Tibial artery (tissue), 4 donors: ENCODE data around the gene JAM3.

Source experiments
- DNase-seq, 2 donors: peaks; one replicate each; pipeline ENCODE4 v3.0.0-alpha.2; 2019
- H3K27ac ChIP-seq, 2 donors: fragments of 200-600 bp; sonication (generic) in 1 of 2; 1 replicate in 1 of 2; 2 replicates in 1 of 2; pipeline ENCODE4 v1.5.1; 2018 to 2019; ENCODE audit warnings: mild to moderate bottlenecking in 1 of 2
- H3K27me3 ChIP-seq, 2 donors: fragments of 200-600 bp; sonication (generic) in 1 of 2; one replicate each; pipeline versions ENCODE4 v1.5.1 to v1.6.0; 2016 to 2019
- H3K36me3 ChIP-seq, 3 donors: fragments of 200-600 bp; sonication (generic) in 2 of 3; one replicate each; pipeline ENCODE4 v1.5.1; 2016 to 2019; ENCODE audit warnings: mild to moderate bottlenecking in 2 of 3
- H3K4me1 ChIP-seq, 4 donors: fragments of 200-600 bp; sonication (generic) in 2 of 4; 1 replicate in 3 of 4; 2 replicates in 1 of 4; pipeline ENCODE4 v1.5.1; 2016 to 2019
- H3K4me3 ChIP-seq, 2 donors: fragments of 200-600 bp; sonication (generic) in 1 of 2; 1 replicate in 1 of 2; 2 replicates in 1 of 2; pipeline ENCODE4 v1.5.1; 2018 to 2019; ENCODE audit warnings: mild to moderate bottlenecking in 2 of 2
- H3K9me3 ChIP-seq, 3 donors: fragments of 200-600 bp; sonication (generic) in 1 of 3; one replicate each; pipeline ENCODE4 v1.5.1; 2016 to 2019
- CTCF ChIP-seq, 2 experiments: fragments of 200-600 bp in 1 of 2; fragments of 450-650 bp in 1 of 2; IDR thresholded peaks; one replicate each; pipeline ENCODE4 v1.5.1; 2017 to 2019; ENCODE audit warnings: antibody characterized with exemption in 2 of 2, mild to moderate bottlenecking in 1 of 2, moderate library complexity in 1 of 2
- intact Hi-C: fragments of 100-400 bp; cut with DNase I; formaldehyde crosslinking; loops from one replicate; pipeline ENCODE4 v1.15.0; 2023; ENCODE audit warnings: low total_unique reads

Gene JAM3

DNA sequence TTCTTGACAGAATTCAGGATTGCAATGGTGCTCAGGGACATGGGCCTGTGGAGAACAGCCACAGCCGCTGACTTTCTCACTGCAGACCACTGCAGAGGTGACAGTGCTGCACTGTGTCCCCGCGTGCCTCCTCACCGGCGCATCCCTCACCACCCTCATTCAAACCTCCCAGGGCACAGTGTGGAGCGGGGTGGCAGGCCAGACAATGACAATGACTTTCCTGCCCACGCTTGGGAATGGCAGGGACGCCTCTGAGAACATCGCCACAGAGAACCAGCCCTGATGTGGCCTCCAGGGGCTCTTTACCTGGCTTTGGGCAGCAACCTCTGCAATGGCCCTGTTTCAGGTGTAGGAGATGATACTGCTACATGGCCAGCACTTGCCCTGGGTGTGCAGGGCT is 89.2 kb downstream of the JAM3 start:
- no peak for DNase-seq
- H3K9me3 ChIP-seq: no peaks in the 10 kb centered on the region
- no peaks in the 10 kb centered on the region for H3K4me1 ChIP-seq
- no peak overlapping the region for H3K27ac ChIP-seq
- no peaks in the 10 kb centered on the region for H3K27me3 ChIP-seq
- intact Hi-C loops: no loop called here
- TF ChIP-seq CTCF (IDR thresholded peaks at IDR 0.05): no peak
- H3K4me3 ChIP-seq: no peak overlapping the region
- peaks cover 47 to 93% (median 55%) of the 10 kb centered on the region in 3 donors for H3K36me3 ChIP-seq

- H3K9me3 ChIP-seq: no peaks in the 10 kb centered on the region
- peaks cover 42 to 86% (median 46%) of the 10 kb centered on the region in 3 donors for H3K36me3 ChIP-seq
- H3K4me1 ChIP-seq: no peaks in the 10 kb centered on the region
- no peak overlapping the region for H3K27ac ChIP-seq
- DNase-seq: no peak
- H3K4me3 ChIP-seq: no peak overlapping the region
- H3K27me3 ChIP-seq: no peaks in the 10 kb centered on the region
- TF ChIP-seq CTCF (IDR thresholded peaks at IDR 0.05): no peak
- intact Hi-C loops: no loop called here
Observed at GRCh38 chr11:134159652-134160051, 90.8 kb downstream of the JAM3 start.

GRCh38 chr11:134164490-134165370 is 95.9 kb downstream of the JAM3 start:
- no peak overlapping the region for H3K4me3 ChIP-seq
- no peak for DNase-seq
- H3K27ac ChIP-seq: no peak overlapping the region
- no peaks in the 10 kb centered on the region for H3K27me3 ChIP-seq
- H3K9me3 ChIP-seq: no peaks in the 10 kb centered on the region
- intact Hi-C loops: no loop called here
- no peak for TF ChIP-seq CTCF (IDR thresholded peaks at IDR 0.05)
- H3K36me3 ChIP-seq: peaks cover 37 to 70% (median 54%) of the 10 kb centered on the region in 3 donors
- H3K4me1 ChIP-seq: no peaks in the 10 kb centered on the region

DNA sequence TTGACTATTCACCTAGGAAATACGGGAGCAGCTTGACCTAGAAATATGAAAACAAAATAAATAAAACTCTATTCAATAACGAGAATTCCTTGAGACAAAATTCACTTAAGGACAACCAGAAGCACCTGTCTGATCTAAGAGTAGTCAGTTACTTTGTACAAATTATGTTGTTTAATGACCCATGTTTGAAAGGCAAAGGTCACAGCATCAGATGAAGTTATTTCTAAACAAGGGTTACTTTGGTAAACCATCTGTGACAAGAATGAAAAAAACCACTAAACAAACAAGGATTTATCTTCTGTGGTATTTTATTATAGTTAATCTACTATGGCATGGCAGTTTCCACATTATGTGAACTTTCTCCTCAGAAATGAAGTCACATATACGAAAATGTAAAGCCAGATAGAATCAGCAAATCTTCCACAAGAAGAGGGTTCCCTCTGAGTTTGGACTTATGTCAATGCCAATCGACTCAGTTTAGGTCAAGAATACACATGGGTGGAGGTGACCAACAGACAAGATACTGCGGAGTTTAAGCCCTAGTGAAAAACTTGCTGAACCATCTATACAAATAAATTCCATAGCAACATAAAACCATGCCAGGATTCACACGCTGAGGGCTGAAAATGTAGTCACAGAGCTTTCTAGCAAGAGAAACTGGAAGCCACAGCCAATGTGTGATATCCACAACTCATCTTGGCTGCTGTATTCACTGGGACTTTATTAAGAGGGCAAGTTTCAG is 101.5 kb downstream of the JAM3 start:
- intact Hi-C loops: no loop called here
- peaks cover 15 to 59% (median 45%) of the 10 kb centered on the region in 3 donors for H3K36me3 ChIP-seq
- TF ChIP-seq CTCF (IDR thresholded peaks at IDR 0.05): no peak
- no peaks in the 10 kb centered on the region for H3K9me3 ChIP-seq
- no peaks in the 10 kb centered on the region for H3K27me3 ChIP-seq
- DNase-seq: no peak
- H3K27ac ChIP-seq: no peak overlapping the region
- H3K4me3 ChIP-seq: no peak overlapping the region
- no peaks in the 10 kb centered on the region for H3K4me1 ChIP-seq

GRCh38 chr11:134170919-134171281 is 102.0 kb downstream of the JAM3 start:
- H3K9me3 ChIP-seq: no peaks in the 10 kb centered on the region
- H3K36me3 ChIP-seq: peaks cover 15 to 61% (median 51%) of the 10 kb centered on the region in 3 donors
- H3K27me3 ChIP-seq: no peaks in the 10 kb centered on the region
- no peaks in the 10 kb centered on the region for H3K4me1 ChIP-seq
- H3K4me3 ChIP-seq: no peak overlapping the region
- intact Hi-C loops: no loop called here
- TF ChIP-seq CTCF (IDR thresholded peaks at IDR 0.05): no peak
- H3K27ac ChIP-seq: no peak overlapping the region
- DNase-seq: no peak
